RCC 7860 (cell line): ENCODE results near the gene VAV1.
"Not testable (repeated sequence)": the region's sequence is repeated elsewhere in the genome, so short reads cannot be mapped to it uniquely, and the experiment has no call there.

Experiments
- DNase-seq: peaks from one replicate; pipeline ENCODE4 v3.0.0-alpha.2; 2015; ENCODE audit warnings: low spot score
- FAIRE-seq: peaks from 2 replicates; lab custom pipeline; 2012; peaks lifted over from hg19 to GRCh38; lab: Jason Lieb, UNC

VAV1 gene

GRCh38 chr19:6811906-6812305 is 39.4 kb downstream of the VAV1 start:
- FAIRE-seq: no peak
- peak; percentile 36 for DNase-seq

GRCh38 chr19:6812612-6813011 is 40.1 kb downstream of the VAV1 start:
- FAIRE-seq: no peak
- DNase-seq: no peak

GRCh38 chr19:6813659-6814058 is 41.2 kb downstream of the VAV1 start:
- FAIRE-seq: no peak
- no peak for DNase-seq

- DNase-seq (no peak), FAIRE-seq (no peak)
These were observed 44.7 kb downstream of the VAV1 start for GRCh38 chr19:6817179-6817578.

GRCh38 chr19:6818246-6818645 is 45.7 kb downstream of the VAV1 start:
- DNase-seq (no peak), FAIRE-seq (no peak)

GRCh38 chr19:6819323-6819722 is 46.8 kb downstream of the VAV1 start:
- DNase-seq (no peak), FAIRE-seq (no peak)

- DNase-seq (no peak), FAIRE-seq (no peak)
These were observed 47.7 kb downstream of the VAV1 start for GRCh38 chr19:6820237-6820636.

- DNase-seq (no peak), FAIRE-seq (no peak)
These were observed 49.3 kb downstream of the VAV1 start for GRCh38 chr19:6821639-6822310.

- DNase-seq (no peak), FAIRE-seq (no peak)
These were observed 49.8 kb downstream of the VAV1 start for GRCh38 chr19:6822311-6822670.

GRCh38 chr19:6825076-6825774 is 52.7 kb downstream of the VAV1 start:
- FAIRE-seq: no peak
- DNase-seq: no peak

GRCh38 chr19:6826281-6826920 is 53.9 kb downstream of the VAV1 start:
- no peak for DNase-seq
- FAIRE-seq: no peak

GRCh38 chr19:6828306-6828697 is 55.8 kb downstream of the VAV1 start:
- peak; percentile 35 for DNase-seq

GRCh38 chr19:6828698-6829633 is 56.5 kb downstream of the VAV1 start:
- no peak for FAIRE-seq
- DNase-seq: no peak

More at GRCh38 chr19:6828306-6828697, 55.8 kb downstream of the VAV1 start:
- FAIRE-seq: no peak

GRCh38 chr19:6829829-6830228 is 57.3 kb downstream of the VAV1 start:
- not testable (repeated sequence) for FAIRE-seq, DNase-seq

- not testable (repeated sequence) for FAIRE-seq, DNase-seq
These were observed 58.6 kb downstream of the VAV1 start for GRCh38 chr19:6831084-6831483.

GRCh38 chr19:6832412-6832811 is 59.9 kb downstream of the VAV1 start:
- FAIRE-seq (no peak), DNase-seq (no peak)

- FAIRE-seq (no peak), DNase-seq (no peak)
These were observed 60.8 kb downstream of the VAV1 start for GRCh38 chr19:6833166-6833790.

GRCh38 chr19:6834433-6834832 is 61.9 kb downstream of the VAV1 start:
- FAIRE-seq (peak; percentile 73), DNase-seq (no peak)

GRCh38 chr19:6835501-6835900 is 63.0 kb downstream of the VAV1 start:
- FAIRE-seq (no peak), DNase-seq (no peak)

GRCh38 chr19:6837525-6837924 is 65.0 kb downstream of the VAV1 start:
- DNase-seq (no peak), FAIRE-seq (no peak)
